Measurements from ENCODE around the gene PARD3.

The PARD3 gene

GRCh38 chr10:34492081-34492480 lies 323.0 kb downstream of the PARD3 start:
- no peak for DNase-seq (ENCODE audit: low read depth)

GRCh38 chr10:34491678-34492077 lies 323.4 kb downstream of the PARD3 start:
- no peak for DNase-seq (ENCODE audit: low read depth)

GRCh38 chr10:34489973-34490745 lies 324.9 kb downstream of the PARD3 start:
- no peak for DNase-seq (ENCODE audit: low read depth)

GRCh38 chr10:34489411-34489810 lies 325.7 kb downstream of the PARD3 start:
- no peak for DNase-seq (ENCODE audit: low read depth)

GRCh38 chr10:34488476-34489130 lies 326.5 kb downstream of the PARD3 start:
- no peak for DNase-seq (ENCODE audit: low read depth)

DNA sequence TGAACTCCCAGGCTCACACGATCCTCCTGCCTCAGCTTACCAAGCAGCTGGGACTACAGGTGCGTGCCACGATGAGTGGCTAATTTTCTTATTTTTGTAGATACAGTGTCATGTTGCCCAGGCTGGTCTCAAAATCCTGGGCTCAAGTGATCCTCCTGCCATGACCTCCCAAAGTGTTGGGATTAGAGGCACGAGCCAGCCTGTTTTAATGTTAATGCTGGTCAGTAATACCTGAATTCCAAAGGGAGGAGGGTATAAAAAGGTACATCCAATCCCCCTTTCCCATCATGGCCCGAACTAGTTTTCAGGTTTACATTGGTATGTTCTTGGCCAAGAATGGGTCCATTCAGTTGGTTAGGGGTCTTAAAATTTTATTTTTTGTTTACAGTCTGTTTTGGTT lies 329.1 kb downstream of the PARD3 start:
- no peak for DNase-seq (ENCODE audit: low read depth)

DNA sequence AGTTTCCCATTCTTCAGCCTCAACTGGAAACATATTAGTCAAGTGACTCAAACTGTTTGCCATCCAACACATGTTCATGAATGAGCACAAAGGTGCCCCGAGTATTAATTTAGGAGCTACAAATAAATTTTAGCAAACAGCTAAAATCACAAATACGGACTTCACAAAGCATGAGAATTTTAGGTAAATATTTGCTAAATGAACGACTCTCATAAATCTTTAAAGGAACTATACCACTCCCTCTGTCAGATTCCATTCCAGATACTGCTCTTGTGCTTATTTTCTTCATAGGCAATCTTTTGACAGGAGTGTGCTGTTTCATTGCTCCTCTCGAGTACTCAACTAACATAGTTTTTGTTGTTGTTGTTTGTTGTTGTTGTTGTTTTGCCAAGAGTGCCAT lies 330.9 kb downstream of the PARD3 start:
- DNase-seq (ENCODE audit: low read depth) = no peak

GRCh38 chr10:34480345-34480744 lies 334.8 kb downstream of the PARD3 start:
- no peak for DNase-seq (ENCODE audit: low read depth)

DNA sequence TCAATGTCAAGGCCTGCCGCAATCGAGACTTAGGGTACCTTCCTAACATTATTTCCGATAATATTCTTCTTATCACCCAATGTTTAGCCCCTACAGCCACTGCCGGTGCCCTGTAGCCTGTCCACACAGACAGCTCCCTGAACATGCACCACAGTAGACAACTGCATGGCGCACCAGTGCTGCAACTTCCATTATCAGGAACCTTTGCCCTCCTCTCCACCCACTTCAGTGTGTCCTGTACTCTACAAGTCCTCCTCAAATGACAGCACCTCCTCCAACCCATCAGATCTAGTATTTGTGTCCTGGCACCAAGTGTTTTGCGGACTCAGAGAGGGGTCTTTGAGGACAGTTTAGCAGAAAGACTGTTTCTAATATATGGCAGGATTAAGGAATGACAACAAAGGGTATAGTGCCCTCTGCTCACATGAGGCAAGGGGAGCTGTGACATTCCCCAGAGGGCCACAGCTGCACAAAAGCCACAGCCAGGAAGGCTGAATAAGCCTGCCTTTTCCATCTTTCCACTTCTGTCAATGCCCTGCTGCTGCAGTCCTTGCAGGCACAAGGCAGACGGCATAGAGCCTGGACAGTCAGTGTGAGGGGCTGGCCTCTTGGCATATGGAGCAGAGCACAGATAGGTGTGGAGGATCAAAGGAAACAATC lies 335.4 kb downstream of the PARD3 start:
- DNase-seq (ENCODE audit: low read depth) = no peak

- DNase-seq (ENCODE audit: low read depth) = no peak
Measured at GRCh38 chr10:34477249-34477648, 337.8 kb downstream of the PARD3 start.

GRCh38 chr10:34476608-34477007 lies 338.5 kb downstream of the PARD3 start:
- no peak for DNase-seq (ENCODE audit: low read depth)

DNA sequence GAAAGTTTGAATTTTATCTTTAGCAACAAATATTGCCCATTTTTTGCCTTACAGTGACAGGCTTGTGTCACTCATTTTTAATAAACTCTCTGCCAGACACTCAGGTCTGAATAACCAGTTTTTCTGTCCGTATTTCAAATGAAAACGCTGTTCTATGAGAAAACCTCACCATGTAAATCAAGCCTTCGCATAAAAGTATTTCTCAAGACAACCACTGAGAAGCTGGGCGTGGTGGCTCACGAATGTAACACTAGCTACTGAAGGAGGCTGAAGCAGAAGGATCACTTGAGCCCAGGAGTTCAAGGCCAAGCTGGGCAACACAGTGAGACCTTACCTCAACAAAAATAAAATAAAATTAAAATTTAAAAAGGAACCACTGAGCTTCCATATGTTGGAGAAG lies 339.3 kb downstream of the PARD3 start:
- no peak for DNase-seq (ENCODE audit: low read depth)

- DNase-seq (ENCODE audit: low read depth) = no peak
Measured at GRCh38 chr10:34475274-34475646, 339.8 kb downstream of the PARD3 start.

GRCh38 chr10:34474555-34475273 lies 340.4 kb downstream of the PARD3 start:
- no peak for DNase-seq (ENCODE audit: low read depth)

DNA sequence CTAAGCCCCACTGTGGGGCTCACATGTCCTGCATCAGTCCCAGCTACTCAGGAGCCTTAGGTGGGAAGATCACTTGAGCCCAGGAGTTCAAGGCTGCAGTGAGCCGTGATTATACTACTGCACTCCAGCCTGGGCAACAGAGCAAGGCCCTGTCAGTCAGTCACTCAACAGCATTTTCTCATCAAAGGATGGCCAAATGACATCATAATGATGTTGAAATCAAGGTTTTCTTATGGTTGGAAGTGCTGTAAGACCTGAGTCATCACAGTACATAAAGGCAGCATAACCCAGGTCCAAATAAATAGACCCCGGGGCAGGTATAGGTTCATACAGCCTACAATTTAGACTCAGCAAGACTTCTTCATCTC lies 341.1 kb downstream of the PARD3 start:
- no peak for DNase-seq (ENCODE audit: low read depth)

DNA sequence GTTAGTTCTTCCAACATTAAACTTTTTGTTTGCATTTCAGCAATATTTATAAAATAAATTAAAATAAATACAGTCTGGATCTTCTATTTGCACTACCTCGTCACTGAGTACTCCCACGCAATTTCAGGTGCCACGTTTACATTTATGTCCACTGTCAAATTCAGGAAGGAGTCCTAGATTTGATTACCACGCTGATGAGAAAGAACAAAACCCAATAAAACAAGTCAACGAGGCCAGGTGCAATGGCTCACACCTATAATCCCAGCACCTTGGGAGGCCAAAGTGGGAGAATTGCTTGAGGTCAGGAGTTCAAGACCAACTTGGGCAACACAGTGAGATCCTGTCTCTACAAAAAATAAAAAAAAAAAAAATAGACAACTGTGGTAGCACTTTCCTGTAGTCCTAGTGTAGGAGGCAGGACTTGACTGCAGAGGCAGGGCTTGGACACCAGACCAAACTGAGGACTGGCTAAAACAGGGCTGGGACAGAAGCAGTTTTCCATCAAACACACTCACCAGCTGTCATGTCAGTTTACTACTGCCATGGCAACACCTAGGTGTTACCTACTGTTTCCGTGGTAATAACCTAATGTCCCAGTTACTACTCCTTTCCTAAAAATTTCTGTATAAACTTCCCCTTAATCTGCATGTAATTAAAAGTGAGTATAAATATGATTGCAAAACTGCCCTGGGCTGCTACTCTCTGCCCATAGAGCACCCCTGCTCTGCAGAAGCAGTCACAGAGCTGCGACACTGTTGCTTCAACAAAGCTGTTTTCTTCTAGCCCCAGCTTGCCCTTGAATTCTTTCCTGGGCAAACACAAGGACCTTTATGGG lies 341.7 kb downstream of the PARD3 start:
- no peak for DNase-seq (ENCODE audit: low read depth)

GRCh38 chr10:34470307-34470706 lies 344.8 kb downstream of the PARD3 start:
- no peak for DNase-seq (ENCODE audit: low read depth)

DNA sequence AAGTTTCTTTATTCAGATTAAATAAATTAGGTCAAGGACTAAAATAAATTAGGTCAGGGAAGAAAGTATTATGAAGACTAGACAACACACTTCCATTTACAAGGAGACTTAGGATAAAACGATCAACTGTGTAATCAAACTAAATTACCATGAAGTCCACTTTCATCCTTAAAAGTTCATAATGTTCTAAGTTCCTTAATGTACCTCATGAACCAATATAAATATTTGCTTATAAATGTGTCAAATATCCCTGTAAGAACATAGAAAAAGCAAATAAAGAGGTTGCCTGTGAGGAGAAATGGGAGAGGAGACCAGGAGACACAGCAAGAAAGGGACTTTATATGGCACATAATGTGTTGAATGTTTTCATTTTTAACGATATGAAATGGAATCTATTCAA lies 345.6 kb downstream of the PARD3 start:
- DNase-seq (ENCODE audit: low read depth) = no peak

- no peak for DNase-seq (ENCODE audit: low read depth)
Measured at GRCh38 chr10:34467902-34468301, 347.2 kb downstream of the PARD3 start.

- DNase-seq (ENCODE audit: low read depth) = no peak
Measured at GRCh38 chr10:34467364-34467763, 347.7 kb downstream of the PARD3 start.

DNA sequence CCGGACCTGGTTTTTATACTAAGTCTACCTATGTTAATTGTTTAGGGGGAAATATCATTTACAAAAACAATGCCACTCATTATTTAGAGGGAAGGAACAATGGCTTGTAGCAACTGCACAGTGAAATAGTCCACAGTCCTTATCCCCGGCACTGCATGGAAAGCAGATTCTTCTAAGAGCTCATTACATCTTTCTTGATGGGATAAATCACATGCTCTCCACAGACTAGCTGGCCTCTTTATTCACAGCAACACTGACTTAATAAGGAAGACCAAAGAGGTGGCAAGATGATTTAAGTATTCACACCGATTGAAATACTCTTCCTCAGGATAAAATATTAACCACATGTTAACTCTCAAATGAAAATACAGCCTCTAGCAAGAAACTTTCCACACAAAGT lies 349.4 kb downstream of the PARD3 start:
- no peak for DNase-seq (ENCODE audit: low read depth)

DNA sequence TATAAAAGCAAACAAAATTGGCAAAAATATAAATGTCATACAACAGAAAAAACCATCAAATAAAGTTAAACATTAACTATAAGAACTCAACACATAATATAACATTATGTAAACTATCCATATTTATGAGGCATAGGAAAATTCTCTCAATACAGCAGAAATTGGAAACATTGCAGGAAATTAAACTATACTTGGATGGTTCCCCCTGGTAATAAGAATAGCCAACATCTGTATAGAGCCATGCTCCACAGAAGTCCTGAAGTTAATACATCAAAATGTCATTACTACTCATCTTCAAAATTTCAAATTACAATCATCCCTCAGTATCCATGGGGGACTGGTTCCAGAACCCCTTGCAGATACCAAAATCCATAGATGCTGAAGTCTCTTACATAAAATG lies 350.5 kb downstream of the PARD3 start:
- no peak for DNase-seq (ENCODE audit: low read depth)
